Ecto neural progenitor cell (in vitro differentiated cells): ENCODE results near the gene CD58.

ENCODE experiments used
- DNase-seq: peaks from one replicate; pipeline ENCODE4 v3.0.0-alpha.2; 2018; ENCODE audit warnings: low spot score

Gene CD58

GRCh38 chr1:116465845-116466685 lies 104.8 kb downstream of the CD58 start:
- DNase-seq, result no peak

GRCh38 chr1:116465477-116465844 lies 105.4 kb downstream of the CD58 start:
- DNase-seq, result no peak
